Left renal pelvis (tissue), 4 donors: Measurements from ENCODE around the gene ASXL1. TPM values are rescaled to one million over a fixed set of nuclear protein-coding genes. Genes with fewer than 3 reads are reported as not detected.
"Not testable (repeated sequence)": the region's sequence is repeated elsewhere in the genome, so short reads cannot be mapped to it uniquely, and the experiment has no call there.

Source experiments
- DNase-seq, 4 donors: peaks; one replicate each; pipeline ENCODE4 v3.0.0-alpha.2; 2013; ENCODE audit warnings: low read depth in 4 of 4, low spot score in 3 of 4
- polyA plus RNA-seq, 4 donors: library from polyadenylated mRNA; unstranded; fragments of 120-200 nt; gene quantifications; one replicate each; pipeline ENCODE4 v1.2.1, GENCODE V29; 2013; ENCODE audit not compliant: insufficient read length in 4 of 4

Gene ASXL1
- polyA plus RNA-seq, 4 donors = 59.5 to 76.0 (median 67.6) TPM

- DNase-seq = no peak
These were observed 104.9 kb downstream of the ASXL1 start for GRCh38 chr20:32462900-32463641.

- no peak for DNase-seq
These were observed 105.7 kb downstream of the ASXL1 start for GRCh38 chr20:32463642-32464400.

GRCh38 chr20:32464401-32465091 lies 106.4 kb downstream of the ASXL1 start:
- DNase-seq = no peak

- DNase-seq = peak in 1 of 4 donors; percentile 53
These were observed 107.2 kb downstream of the ASXL1 start for GRCh38 chr20:32465092-32465900.

GRCh38 chr20:32465901-32466675 lies 108.0 kb downstream of the ASXL1 start:
- DNase-seq = not testable (repeated sequence)

GRCh38 chr20:32466739-32467505 lies 108.8 kb downstream of the ASXL1 start:
- DNase-seq = no peak

GRCh38 chr20:32467506-32468312 lies 109.6 kb downstream of the ASXL1 start:
- DNase-seq = no peak

GRCh38 chr20:32468313-32468640 lies 110.1 kb downstream of the ASXL1 start:
- DNase-seq = no peak

- DNase-seq = no peak
These were observed 110.7 kb downstream of the ASXL1 start for GRCh38 chr20:32468860-32469259.

- DNase-seq = peak in 1 of 4 donors; percentile 63
These were observed 112.1 kb downstream of the ASXL1 start for GRCh38 chr20:32470025-32470861.

- DNase-seq = no peak
These were observed 112.8 kb downstream of the ASXL1 start for GRCh38 chr20:32470940-32471339.

- no peak for DNase-seq
These were observed 114.6 kb downstream of the ASXL1 start for GRCh38 chr20:32472581-32473207.

GRCh38 chr20:32473231-32474008 lies 115.3 kb downstream of the ASXL1 start:
- no peak for DNase-seq

GRCh38 chr20:32474009-32474716 lies 116.0 kb downstream of the ASXL1 start:
- no peak for DNase-seq

GRCh38 chr20:32474717-32474966 lies 116.5 kb downstream of the ASXL1 start:
- DNase-seq = no peak
